Tibial nerve (tissue), 4 donors: ENCODE measurements around the gene PTPRO.

Experiments
- CTCF ChIP-seq, 5 experiments: fragments of 200-600 bp in 3 of 5; fragments of 450-650 bp in 2 of 5; sonication (generic) in 3 of 5; IDR thresholded peaks; one replicate each; pipeline ENCODE4 v1.5.1; 2016 to 2019; ENCODE audit warnings: antibody characterized with exemption in 5 of 5, mild to moderate bottlenecking in 3 of 5, moderate library complexity in 2 of 5
- EP300 ChIP-seq, 2 donors: sonication (generic); formaldehyde crosslinking; IDR thresholded peaks; one replicate each; pipeline ENCODE4 v1.6.1; 2017; ENCODE audit warnings: antibody characterized with exemption in 2 of 2, mild to moderate bottlenecking in 1 of 2
- POLR2A ChIP-seq, 2 donors: fragments of 450-650 bp; IDR thresholded peaks; one replicate each; pipeline ENCODE4 v1.6.1; 2017; ENCODE audit warnings: antibody characterized with exemption in 2 of 2, mild to moderate bottlenecking in 2 of 2, moderate library complexity in 2 of 2

- TF ChIP-seq POLR2A (IDR thresholded peaks at IDR 0.05): no peak
- no peak for TF ChIP-seq CTCF (IDR thresholded peaks at IDR 0.05)
- no peak for TF ChIP-seq EP300 (IDR thresholded peaks at IDR 0.05)
These were observed 105.6 kb downstream of the PTPRO start for GRCh38 chr12:15427913-15428312.
